Activated naive CD8-positive, alpha-beta T cell treated with anti-CD3 and anti-CD28 coated beads, Interleukin-2, amount 50 U/mL, for 24 hours (primary cell): ENCODE results near the gene OIT3.
"Not testable (repeated sequence)": the region's sequence is repeated elsewhere in the genome, so short reads cannot be mapped to it uniquely, and the experiment has no call there.

ENCODE experiments used
- ATAC-seq: fragments of 150-1000 bp; cut with Tn5 transposase; one replicate; pipeline ENCODE4 v1.10.0; 2021
- DNase-seq: peaks from one replicate; pipeline ENCODE4 v3.0.0; 2021
- H3K27ac Mint-ChIP-seq: one replicate; pipeline ENCODE4 v1.8.0; 2021; ENCODE audit warnings: mild to moderate bottlenecking, mixed read lengths
- H3K27me3 Mint-ChIP-seq: one replicate; pipeline ENCODE4 v1.8.0; 2021; ENCODE audit warnings: mixed read lengths
- H3K36me3 Mint-ChIP-seq: one replicate; pipeline ENCODE4 v1.8.0; 2021; ENCODE audit warnings: low read depth, mixed read lengths
- H3K4me1 Mint-ChIP-seq: one replicate; pipeline ENCODE4 v1.8.0; 2021; ENCODE audit warnings: mixed read lengths
- H3K4me3 Mint-ChIP-seq: one replicate; pipeline ENCODE4 v1.8.0; 2021; ENCODE audit warnings: mild to moderate bottlenecking, moderate library complexity, mixed read lengths
- H3K9me3 Mint-ChIP-seq: one replicate; pipeline ENCODE4 v1.8.0; 2021; ENCODE audit warnings: mixed read lengths

The OIT3 gene

DNA sequence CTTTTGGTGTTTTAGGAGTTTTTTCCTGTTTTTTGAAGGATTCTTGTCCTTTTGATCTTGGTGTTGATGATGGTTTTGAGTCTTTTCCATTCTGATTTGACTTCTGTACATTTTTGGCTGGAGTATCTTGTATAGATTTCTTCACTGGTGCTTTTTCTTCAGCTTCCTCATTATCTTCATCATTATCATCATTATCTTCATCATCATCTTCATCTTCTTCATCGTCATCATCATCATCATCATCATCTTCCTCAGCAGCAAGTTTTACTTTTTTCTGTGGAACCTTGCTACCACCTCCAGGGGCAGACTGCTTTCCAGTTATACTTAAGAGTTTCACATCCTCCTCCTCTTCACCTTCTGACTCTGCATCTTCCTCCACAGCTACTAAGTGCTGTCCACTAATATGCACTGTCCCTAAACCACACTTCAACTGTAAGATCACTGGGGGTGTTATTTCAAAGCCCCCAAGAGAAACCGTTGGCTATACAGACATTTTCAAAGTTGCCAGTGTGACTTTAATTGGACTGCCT, 24.3 kb downstream of the OIT3 start:
- H3K36me3 Mint-ChIP-seq, H3K4me1 Mint-ChIP-seq, ATAC-seq: not testable (repeated sequence)

DNA sequence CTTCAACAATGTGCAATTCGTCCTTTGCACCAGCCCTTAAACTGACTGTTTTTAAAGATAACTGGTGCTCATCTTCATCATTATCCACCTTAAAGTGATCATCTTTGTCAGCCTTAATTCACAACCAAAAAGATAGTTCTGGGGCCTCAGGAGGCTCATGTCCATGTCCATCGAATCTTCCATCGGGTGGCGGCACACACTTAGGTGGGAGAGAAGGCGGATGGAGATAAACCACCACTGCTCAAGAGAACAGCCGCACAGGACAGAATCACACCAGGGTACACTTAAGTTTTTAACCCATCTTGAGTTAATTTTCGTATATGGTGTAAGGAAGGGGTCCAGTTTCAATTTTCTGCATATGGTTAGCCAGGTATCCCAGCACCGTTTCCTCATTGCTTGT, 24.8 kb downstream of the OIT3 start:
- no peak overlapping the region for H3K27ac Mint-ChIP-seq

More for the DNA sequence above, 24.3 kb downstream of the OIT3 start:
- H3K27ac Mint-ChIP-seq, H3K4me3 Mint-ChIP-seq, DNase-seq: not testable (repeated sequence)
- Mint-ChIP-seq H3K27me3 (peaks cover 17% of the 10 kb centered on the region), H3K9me3 (peaks cover 11% of the 10 kb centered on the region)

DNA sequence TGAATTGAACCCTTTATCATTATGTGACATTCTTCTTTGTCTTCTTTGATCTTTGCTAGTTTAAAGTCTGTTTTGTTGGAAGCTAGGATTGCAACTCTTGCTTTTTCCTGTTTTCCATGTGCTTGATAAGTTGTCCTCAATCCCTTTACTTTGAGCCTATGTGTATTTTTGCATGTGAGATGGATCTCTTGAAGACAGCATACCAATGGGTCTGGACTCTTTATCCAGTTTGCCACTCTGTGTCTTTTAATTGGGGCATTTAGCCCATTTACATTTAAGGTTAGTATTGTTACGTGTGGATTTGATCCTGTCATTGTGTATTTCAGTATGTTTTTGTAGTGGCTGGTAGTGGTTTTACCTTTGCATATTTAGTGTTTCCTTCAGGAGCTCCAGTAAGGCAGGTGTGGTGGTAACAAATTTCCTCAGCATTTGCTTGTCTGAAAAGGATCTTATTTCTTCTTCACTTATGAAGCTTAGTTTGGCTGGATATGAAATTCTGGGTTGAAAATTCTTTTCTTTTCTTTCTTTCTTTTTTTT, 27.7 kb downstream of the OIT3 start:
- not testable (repeated sequence) for H3K27ac Mint-ChIP-seq, DNase-seq, ATAC-seq, H3K4me3 Mint-ChIP-seq, H3K4me1 Mint-ChIP-seq, H3K36me3 Mint-ChIP-seq
- H3K27me3 Mint-ChIP-seq, result peaks cover 22% of the 10 kb centered on the region
- H3K9me3 Mint-ChIP-seq, result peaks cover 11% of the 10 kb centered on the region

More for the DNA sequence above, 24.8 kb downstream of the OIT3 start:
- Mint-ChIP-seq H3K4me1 (no peaks in the 10 kb centered on the region), H3K36me3 (no peaks in the 10 kb centered on the region), H3K9me3 (peaks cover 11% of the 10 kb centered on the region), H3K27me3 (peaks cover 17% of the 10 kb centered on the region), H3K4me3 (no peak overlapping the region)
- no peak for ATAC-seq
- DNase-seq, result no peak

DNA sequence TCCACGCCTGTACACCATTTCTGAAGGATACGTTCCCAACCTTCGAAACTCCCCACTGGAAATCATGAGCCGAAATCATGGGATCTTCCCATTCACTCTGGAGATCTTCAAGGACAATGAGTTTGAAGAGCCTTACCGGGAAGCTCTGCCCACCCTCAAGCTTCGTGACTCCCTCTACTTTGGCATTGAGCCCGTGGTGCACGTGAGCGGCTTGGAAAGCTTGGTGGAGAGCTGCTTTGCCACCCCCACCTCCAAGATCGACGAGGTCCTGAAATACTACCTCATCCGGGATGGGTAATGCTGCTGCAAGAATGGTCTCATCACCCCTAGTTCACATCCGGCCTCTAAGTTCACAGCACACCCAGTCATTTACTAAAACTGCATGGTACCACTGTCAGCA, 30.8 kb downstream of the OIT3 start:
- ATAC-seq (no peak), DNase-seq (no peak)
- no peaks in the 10 kb centered on the region for H3K36me3 Mint-ChIP-seq
- no peaks in the 10 kb centered on the region for H3K4me1 Mint-ChIP-seq
- H3K4me3 Mint-ChIP-seq, result no peak overlapping the region
- peaks cover 16% of the 10 kb centered on the region for H3K27me3 Mint-ChIP-seq
- peaks cover 11% of the 10 kb centered on the region for H3K9me3 Mint-ChIP-seq
- no peak overlapping the region for H3K27ac Mint-ChIP-seq

DNA sequence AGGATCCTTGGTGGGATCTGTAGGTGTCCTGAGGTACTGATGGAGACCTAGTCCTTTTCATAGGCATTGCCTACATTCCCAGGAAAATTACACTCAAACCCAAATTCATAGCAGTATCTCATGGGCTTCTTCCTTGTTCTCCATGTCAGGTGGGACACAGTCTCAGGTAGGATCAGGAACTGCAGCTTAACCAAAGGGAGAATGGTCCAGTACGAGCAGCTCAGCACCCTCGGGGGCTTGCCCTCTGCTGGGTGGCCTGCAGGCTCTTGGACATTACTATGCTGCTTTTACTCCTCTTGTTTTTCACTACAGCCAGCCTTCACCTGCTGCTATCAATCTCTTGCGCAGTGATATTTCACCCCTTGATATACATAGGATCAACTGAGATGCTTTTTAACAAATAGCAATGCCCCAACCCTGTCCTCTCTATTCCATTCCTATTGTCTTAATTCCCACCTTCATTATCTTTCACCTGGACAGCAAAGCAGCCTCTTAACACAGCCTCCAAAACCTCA, 32.5 kb downstream of the OIT3 start:
- Mint-ChIP-seq H3K27me3 (peaks cover 8% of the 10 kb centered on the region), H3K4me3 (no peak overlapping the region), H3K36me3 (no peaks in the 10 kb centered on the region), H3K4me1 (no peaks in the 10 kb centered on the region), H3K27ac (no peak overlapping the region), H3K9me3 (peaks cover 2% of the 10 kb centered on the region)
- DNase-seq, result no peak
- ATAC-seq, result no peak

DNA sequence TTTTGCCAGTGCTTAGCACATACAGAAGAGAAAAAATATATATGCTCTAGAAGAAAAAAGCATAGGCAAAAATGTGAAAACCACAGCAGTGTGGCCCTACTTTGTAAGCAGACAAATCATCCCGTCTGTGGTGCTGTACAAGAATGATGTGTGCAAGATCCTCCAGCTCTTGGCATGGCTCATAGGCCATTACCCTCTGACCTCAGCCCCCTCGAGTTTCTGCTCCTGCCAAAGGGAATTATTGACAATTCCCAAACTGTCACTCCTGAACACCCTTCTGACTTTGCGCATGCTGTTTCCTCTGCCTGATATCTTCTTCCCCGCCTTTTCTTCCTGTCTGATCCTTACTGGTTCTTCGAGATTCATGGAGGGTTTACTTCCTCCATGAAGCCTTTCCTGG, 33.9 kb downstream of the OIT3 start:
- H3K36me3 Mint-ChIP-seq, result no peaks in the 10 kb centered on the region
- no peak overlapping the region for H3K27ac Mint-ChIP-seq
- ATAC-seq (no peak), DNase-seq (no peak)
- H3K9me3 Mint-ChIP-seq, result no peaks in the 10 kb centered on the region
- no peak overlapping the region for H3K4me3 Mint-ChIP-seq
- H3K27me3 Mint-ChIP-seq, result peaks cover 5% of the 10 kb centered on the region
- H3K4me1 Mint-ChIP-seq, result no peaks in the 10 kb centered on the region

DNA sequence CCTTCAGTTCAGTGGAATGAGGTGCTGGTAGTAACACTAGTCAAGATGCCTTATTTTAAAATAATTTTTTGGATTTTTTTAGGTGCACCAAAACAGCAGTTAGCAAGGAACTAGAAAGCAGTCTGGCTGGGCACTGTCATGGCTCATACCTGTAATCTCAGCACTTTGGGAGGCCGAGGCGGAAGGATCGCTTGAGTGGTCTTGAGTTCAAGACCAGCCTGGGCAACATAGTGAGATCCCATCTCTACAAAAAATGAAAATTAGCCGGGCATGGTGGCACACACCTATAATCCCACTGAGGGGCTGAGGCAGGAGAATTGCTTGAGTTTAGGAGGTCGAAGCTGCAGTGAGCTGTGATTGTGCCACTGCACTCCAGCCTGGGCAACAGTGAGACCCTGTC, 35.3 kb downstream of the OIT3 start:
- no peaks in the 10 kb centered on the region for H3K9me3 Mint-ChIP-seq
- H3K4me1 Mint-ChIP-seq, result no peaks in the 10 kb centered on the region
- ATAC-seq, result no peak
- DNase-seq, result no peak
- H3K27me3 Mint-ChIP-seq, result peaks cover 5% of the 10 kb centered on the region
- H3K36me3 Mint-ChIP-seq, result no peaks in the 10 kb centered on the region
- H3K27ac Mint-ChIP-seq, result no peak overlapping the region
- H3K4me3 Mint-ChIP-seq, result no peak overlapping the region

DNA sequence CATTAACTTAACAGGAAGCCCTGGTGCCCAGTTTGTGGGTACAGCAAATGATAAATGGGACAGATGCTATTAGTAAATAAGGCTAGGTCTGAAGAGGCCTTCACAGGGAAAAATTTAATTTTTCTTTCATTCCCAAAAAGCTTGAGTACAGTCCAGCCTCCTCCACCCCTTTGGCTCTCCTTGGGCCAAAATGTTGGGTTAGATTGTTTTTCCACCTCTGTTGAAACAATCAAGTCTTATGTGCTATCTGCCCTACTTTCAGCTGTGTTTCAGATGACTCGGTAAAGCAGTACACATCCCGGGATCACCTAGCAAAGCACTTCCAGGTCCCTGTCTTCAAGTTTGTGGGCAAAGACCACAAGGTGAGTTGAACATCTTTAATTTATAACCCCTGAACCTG, 36.7 kb downstream of the OIT3 start:
- Mint-ChIP-seq H3K27me3 (peaks cover under 1% of the 10 kb centered on the region), H3K27ac (no peak overlapping the region), H3K4me3 (no peak overlapping the region), H3K4me1 (no peaks in the 10 kb centered on the region), H3K36me3 (no peaks in the 10 kb centered on the region), H3K9me3 (no peaks in the 10 kb centered on the region)
- ATAC-seq, result no peak
- DNase-seq, result no peak

DNA sequence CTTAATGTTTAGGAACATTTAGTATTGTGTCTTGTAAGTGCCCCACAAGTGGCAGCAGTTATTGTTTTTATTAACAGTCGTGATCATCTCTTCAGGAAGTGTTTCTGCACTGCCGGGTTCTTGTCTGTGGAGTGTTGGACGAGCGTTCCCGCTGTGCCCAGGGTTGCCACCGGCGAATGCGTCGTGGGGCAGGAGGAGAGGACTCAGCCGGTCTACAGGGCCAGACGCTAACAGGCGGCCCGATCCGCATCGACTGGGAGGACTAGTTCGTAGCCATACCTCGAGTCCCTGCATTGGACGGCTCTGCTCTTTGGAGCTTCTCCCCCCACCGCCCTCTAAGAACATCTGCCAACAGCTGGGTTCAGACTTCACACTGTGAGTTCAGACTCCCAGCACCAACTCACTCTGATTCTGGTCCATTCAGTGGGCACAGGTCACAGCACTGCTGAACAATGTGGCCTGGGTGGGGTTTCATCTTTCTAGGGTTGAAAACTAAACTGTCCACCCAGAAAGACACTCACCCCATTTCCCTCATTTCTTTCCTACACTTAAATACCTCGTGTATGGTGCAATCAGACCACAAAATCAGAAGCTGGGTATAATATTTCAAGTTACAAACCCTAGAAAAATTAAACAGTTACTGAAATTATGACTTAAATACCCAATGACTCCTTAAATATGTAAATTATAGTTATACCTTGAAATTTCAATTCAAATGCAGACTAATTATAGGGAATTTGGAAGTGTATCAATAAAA, 38.9 kb downstream of the OIT3 start:
- peaks cover 3% of the 10 kb centered on the region for H3K27me3 Mint-ChIP-seq
- H3K4me3 Mint-ChIP-seq, result no peak overlapping the region
- DNase-seq, result no peak
- no peak for ATAC-seq
- no peak overlapping the region for H3K27ac Mint-ChIP-seq
- no peaks in the 10 kb centered on the region for H3K4me1 Mint-ChIP-seq
- no peaks in the 10 kb centered on the region for H3K9me3 Mint-ChIP-seq
- H3K36me3 Mint-ChIP-seq, result no peaks in the 10 kb centered on the region

DNA sequence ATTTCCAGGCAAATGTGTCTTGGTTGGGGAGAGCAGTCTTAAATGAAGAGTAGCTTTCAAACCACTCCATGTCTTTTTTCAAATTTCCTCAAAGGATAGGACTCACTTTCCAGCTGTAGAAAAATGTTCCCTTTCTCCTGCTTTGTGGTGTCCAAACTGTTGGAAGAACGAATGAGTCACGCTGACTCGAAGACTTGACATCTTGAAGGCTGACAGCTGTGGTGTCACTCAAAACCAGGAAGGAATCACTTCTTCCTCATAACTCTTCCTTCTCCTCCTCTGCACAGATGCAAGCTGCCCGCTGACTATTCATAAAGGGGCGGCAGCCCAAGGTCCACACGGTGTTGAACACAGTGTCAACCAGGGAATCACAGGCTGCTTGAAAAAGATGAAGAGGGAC, 41.8 kb downstream of the OIT3 start:
- H3K27ac Mint-ChIP-seq, result no peak overlapping the region
- ATAC-seq, result no peak
- no peak overlapping the region for H3K4me3 Mint-ChIP-seq
- peaks cover 3% of the 10 kb centered on the region for H3K27me3 Mint-ChIP-seq
- H3K4me1 Mint-ChIP-seq, result no peaks in the 10 kb centered on the region
- no peak for DNase-seq
- no peaks in the 10 kb centered on the region for H3K9me3 Mint-ChIP-seq
- H3K36me3 Mint-ChIP-seq, result no peaks in the 10 kb centered on the region

DNA sequence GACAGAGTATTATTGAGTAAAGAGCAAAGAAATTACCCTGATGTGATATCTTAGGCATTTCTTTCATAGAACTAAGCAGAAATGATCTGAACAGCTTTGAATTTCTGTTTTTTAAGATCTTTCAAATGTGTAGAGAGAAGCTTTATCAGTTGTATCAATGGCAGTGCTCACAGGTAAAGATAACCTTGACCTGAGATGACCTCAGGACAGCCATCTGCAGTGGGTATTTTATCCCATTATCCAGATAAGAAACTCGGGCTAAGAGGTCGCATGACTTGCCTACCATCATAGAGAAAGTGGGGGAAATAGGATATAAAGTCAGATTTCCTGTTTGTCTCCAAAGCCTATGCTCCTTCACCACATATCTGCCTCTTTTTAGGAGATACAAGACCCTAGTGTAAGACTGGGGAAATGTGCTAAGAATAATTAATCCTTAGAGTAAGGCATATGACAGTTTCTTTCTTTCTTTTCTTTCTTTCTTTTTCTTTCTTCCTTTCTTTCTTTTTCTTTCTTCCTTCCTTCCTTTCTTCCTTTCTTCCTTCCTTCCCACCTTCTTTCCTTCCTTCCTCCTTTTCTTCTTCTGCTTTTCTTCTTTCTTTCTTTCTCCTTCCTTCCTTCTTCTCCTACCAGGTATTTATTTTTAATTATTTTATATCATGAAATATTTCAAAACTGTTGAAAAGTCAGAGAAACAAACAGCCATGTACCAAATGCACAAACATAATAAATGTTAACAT, 50.1 kb downstream of the OIT3 start:
- H3K27ac Mint-ChIP-seq, result no peak overlapping the region
- no peak overlapping the region for H3K4me3 Mint-ChIP-seq
- DNase-seq, result no peak
- H3K36me3 Mint-ChIP-seq, result no peaks in the 10 kb centered on the region
- H3K4me1 Mint-ChIP-seq, result peaks cover 17% of the 10 kb centered on the region
- H3K9me3 Mint-ChIP-seq, result no peaks in the 10 kb centered on the region
- H3K27me3 Mint-ChIP-seq, result peaks cover 28% of the 10 kb centered on the region
- ATAC-seq, result no peak

DNA sequence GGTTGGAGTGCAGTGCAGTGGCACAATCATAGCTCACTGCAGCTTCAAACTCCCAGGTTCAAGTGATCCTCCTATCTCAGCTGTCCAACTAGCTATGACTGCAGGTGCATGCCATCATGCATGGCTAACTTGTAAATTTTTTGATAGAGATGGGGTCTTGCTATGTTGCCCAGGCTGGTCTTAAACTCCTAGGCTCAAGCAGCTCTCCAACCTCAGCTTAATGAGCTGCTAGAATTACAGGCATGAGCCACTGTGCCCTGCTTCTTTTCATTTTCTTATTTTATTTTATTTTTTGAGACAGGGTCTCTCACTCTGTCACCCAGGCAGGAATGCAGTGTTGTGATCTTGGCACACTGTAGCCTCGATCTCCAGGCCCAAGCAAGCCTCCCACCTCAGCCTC, 53.4 kb downstream of the OIT3 start:
- Mint-ChIP-seq H3K27ac (no peak overlapping the region), H3K4me1 (peaks cover 6% of the 10 kb centered on the region), H3K9me3 (no peaks in the 10 kb centered on the region), H3K4me3 (no peak overlapping the region), H3K36me3 (no peaks in the 10 kb centered on the region), H3K27me3 (peaks cover 19% of the 10 kb centered on the region)
- ATAC-seq (no peak), DNase-seq (no peak)

DNA sequence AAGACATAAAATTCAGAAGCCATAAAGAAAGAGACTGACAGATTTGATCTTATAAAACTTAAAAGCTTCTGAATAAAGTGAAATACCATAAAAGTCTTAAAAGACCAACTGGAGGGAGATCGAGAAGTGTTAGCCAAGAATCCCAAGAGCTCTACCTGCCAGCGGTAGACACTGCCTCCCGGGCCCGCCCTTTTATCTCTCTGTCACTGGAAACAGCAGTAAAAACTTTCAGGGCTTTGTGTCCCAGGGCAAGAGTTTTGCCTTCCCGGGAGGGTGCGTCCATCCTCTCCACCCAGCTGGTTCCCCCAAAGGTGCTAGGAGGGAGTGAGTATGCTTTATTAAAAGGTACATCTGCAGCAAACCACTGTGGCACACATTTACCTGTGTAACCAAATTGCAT, 55.2 kb downstream of the OIT3 start:
- DNase-seq (no peak), ATAC-seq (no peak)
- H3K4me1 Mint-ChIP-seq, result no peaks in the 10 kb centered on the region
- no peaks in the 10 kb centered on the region for H3K36me3 Mint-ChIP-seq
- peaks cover 21% of the 10 kb centered on the region for H3K27me3 Mint-ChIP-seq
- H3K9me3 Mint-ChIP-seq, result no peaks in the 10 kb centered on the region
- no peak overlapping the region for H3K27ac Mint-ChIP-seq
- H3K4me3 Mint-ChIP-seq, result no peak overlapping the region

DNA sequence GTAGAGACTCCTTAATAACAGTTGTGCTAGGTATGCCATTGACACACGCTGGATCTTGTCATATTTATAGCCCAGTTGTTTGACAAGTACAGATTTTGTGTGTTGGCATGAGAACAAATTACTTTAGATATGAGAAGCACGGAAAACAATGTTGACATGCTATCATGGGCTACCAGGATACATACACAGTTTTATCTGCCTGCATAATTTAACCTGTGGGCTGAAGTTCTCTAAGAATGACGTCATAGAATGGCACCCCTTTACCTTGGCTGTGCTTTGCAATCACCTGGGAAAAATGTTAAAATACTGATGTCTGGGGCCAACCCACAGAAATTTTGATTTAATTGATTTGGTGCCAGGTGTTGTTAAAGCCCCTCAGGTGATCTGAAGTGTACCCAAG, 58.2 kb downstream of the OIT3 start:
- no peak for ATAC-seq
- Mint-ChIP-seq H3K27ac (no peak overlapping the region), H3K4me3 (no peak overlapping the region), H3K27me3 (peaks cover 11% of the 10 kb centered on the region), H3K4me1 (no peaks in the 10 kb centered on the region), H3K36me3 (no peaks in the 10 kb centered on the region), H3K9me3 (no peaks in the 10 kb centered on the region)
- DNase-seq, result no peak

DNA sequence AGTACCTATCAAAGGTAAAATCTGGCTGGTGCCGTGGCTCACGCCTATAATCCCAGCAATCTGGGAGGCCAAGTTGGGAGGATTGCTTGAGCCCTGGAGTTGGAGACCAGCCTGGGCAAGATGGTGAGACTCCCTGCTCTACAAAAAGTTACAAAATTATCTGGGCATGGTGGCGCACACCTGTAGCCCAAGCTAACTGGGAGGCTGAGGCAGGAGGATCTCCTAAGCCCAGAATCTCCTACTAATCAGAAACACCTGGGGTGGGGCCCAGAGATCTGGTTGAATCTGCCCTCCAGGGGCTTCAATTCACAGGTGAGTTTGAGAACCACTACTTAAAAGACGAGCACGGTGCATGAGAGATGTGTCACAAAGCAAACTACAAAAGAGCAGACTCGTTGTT, 58.6 kb downstream of the OIT3 start:
- ATAC-seq (no peak), DNase-seq (no peak)
- Mint-ChIP-seq H3K36me3 (no peaks in the 10 kb centered on the region), H3K27ac (no peak overlapping the region), H3K9me3 (no peaks in the 10 kb centered on the region), H3K4me3 (no peak overlapping the region), H3K27me3 (peaks cover 11% of the 10 kb centered on the region), H3K4me1 (no peaks in the 10 kb centered on the region)
